ACC112 (cell line): ENCODE results near the gene TBC1D23.
"Not testable (repeated sequence)": the region's sequence is repeated elsewhere in the genome, so short reads cannot be mapped to it uniquely, and the experiment has no call there.

ENCODE experiments used
- H2AFZ ChIP-seq: fragments of 200-600 bp; sonication (generic); one replicate; pipeline ENCODE4 v1.6.0; 2017; ENCODE audit warnings: antibody characterized with exemption, low read length; ENCODE audit not compliant: unreplicated experiment
- H3K27ac ChIP-seq: fragments of 200-600 bp; sonication (generic); 2 replicates; pipeline ENCODE4 v1.5.1; 2014; ENCODE audit warnings: low read depth, mild to moderate bottlenecking, antibody characterized with exemption, low read length, moderate library complexity
- H3K27me3 ChIP-seq: fragments of 200-600 bp; sonication (generic); 2 replicates; pipeline ENCODE4 v1.6.1; 2014; ENCODE audit warnings: mild to moderate bottlenecking, antibody characterized with exemption, low read length, moderate library complexity, mixed read lengths; ENCODE audit not compliant: insufficient read depth
- H3K36me3 ChIP-seq: fragments of 200-600 bp; sonication (generic); 2 replicates; pipeline ENCODE4 v1.6.1; 2016; ENCODE audit warnings: mild to moderate bottlenecking, antibody characterized with exemption, low read length, moderate library complexity, mixed read lengths; ENCODE audit not compliant: insufficient read depth
- H3K4me1 ChIP-seq: fragments of 200-600 bp; sonication (generic); one replicate; pipeline ENCODE4 v1.6.1; 2016; ENCODE audit warnings: low read length, mixed read lengths; ENCODE audit not compliant: insufficient read depth, unreplicated experiment, control insufficient read depth
- H3K4me3 ChIP-seq: fragments of 200-600 bp; sonication (generic); 2 replicates; pipeline ENCODE4 v1.5.1; 2014; ENCODE audit warnings: mild to moderate bottlenecking, low read depth, low read length
- H3K79me2 ChIP-seq: fragments of 200-600 bp; sonication (generic); one replicate; pipeline ENCODE4 v1.6.0; 2016; ENCODE audit warnings: low read length; ENCODE audit not compliant: control insufficient read depth, unreplicated experiment, insufficient read depth

The TBC1D23 gene

DNA sequence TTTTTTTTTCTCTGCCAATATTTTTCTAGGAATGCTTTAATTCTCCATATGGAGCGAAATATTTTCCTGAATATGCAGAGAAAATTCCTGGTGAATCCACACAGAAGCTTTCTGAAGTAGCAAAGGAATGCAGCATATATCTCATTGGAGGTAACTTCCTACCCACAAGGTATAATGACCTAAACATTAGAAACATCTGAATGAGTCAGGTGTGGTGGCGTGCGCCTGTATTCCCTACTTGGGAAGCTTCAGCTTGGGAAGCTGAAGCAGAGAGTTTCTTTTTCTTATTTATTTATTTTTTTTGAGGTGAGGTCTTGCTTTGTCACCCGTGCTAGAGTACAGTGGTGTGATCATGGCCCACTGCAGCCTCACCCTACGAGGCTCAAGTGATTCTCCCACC is 79.0 kb downstream of the TBC1D23 start:
- H3K27me3 ChIP-seq: no peaks in the 10 kb centered on the region
- H3K36me3 ChIP-seq: peaks cover 54% of the 10 kb centered on the region
- no peak overlapping the region for H3K27ac ChIP-seq

DNA sequence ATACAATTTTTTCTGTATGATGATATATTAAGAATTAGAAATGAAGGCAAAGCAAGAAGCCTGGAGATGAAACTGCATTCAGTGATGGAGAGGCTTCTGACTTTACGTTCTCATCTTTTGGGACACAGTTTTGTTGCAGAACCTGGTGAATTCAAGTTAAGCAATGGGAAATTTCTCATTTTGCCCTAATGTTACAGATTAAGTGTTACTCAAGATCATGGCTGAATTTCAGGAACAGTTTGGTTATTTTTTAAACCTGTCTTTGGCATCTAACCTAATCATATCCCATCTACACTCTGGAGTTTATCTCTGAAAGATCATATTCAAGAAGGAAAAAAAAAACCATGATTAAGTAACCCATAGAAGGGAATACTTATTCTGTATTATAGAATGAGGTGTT is 79.7 kb downstream of the TBC1D23 start:
- Histone ChIP-seq H3K27me3 (no peaks in the 10 kb centered on the region), H3K36me3 (peaks cover 56% of the 10 kb centered on the region), H2AFZ (no peak overlapping the region), H3K4me1 (peaks cover 5% of the 10 kb centered on the region), H3K27ac (no peak overlapping the region), H3K4me3 (no peak overlapping the region), H3K79me2 (peaks cover 9% of the 10 kb centered on the region)

More for the DNA sequence above, 79.0 kb downstream of the TBC1D23 start:
- H3K79me2 ChIP-seq: peaks cover 16% of the 10 kb centered on the region
- peaks cover 8% of the 10 kb centered on the region for H3K4me1 ChIP-seq
- no peak overlapping the region for H3K4me3 ChIP-seq
- no peak overlapping the region for H2AFZ ChIP-seq

DNA sequence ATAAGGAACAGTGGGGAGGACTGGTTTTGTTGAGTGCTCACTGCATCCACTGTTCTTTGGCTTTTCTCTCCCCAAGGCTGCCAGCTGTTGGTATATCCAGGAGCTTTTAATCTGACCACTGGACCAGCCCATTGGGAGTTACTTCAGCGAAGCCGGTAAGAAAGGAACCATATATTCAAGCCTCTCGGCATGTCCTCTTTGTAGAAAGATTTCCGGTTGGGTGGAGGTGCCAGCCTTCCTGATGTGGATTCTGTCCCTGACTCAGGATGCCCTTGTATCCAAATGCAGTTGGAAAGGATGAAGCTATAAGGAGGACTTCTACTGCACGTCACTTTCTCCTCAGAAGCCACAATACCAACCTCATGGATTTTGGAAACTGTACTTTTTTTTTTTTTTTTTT is 87.9 kb downstream of the TBC1D23 start:
- Histone ChIP-seq H3K4me3 (no peak overlapping the region), H3K36me3 (peaks cover 65% of the 10 kb centered on the region), H3K27ac (no peak overlapping the region), H3K27me3 (no peaks in the 10 kb centered on the region), H3K4me1 (no peaks in the 10 kb centered on the region), H2AFZ (no peak overlapping the region), H3K79me2 (no peaks in the 10 kb centered on the region)

GRCh38 chr3:100351770-100352169 is 91.0 kb downstream of the TBC1D23 start:
- not testable (repeated sequence) for H3K4me1 ChIP-seq, H3K27me3 ChIP-seq, H3K79me2 ChIP-seq, H3K27ac ChIP-seq, H2AFZ ChIP-seq, H3K4me3 ChIP-seq
- peaks cover 57% of the 10 kb centered on the region for H3K36me3 ChIP-seq

DNA sequence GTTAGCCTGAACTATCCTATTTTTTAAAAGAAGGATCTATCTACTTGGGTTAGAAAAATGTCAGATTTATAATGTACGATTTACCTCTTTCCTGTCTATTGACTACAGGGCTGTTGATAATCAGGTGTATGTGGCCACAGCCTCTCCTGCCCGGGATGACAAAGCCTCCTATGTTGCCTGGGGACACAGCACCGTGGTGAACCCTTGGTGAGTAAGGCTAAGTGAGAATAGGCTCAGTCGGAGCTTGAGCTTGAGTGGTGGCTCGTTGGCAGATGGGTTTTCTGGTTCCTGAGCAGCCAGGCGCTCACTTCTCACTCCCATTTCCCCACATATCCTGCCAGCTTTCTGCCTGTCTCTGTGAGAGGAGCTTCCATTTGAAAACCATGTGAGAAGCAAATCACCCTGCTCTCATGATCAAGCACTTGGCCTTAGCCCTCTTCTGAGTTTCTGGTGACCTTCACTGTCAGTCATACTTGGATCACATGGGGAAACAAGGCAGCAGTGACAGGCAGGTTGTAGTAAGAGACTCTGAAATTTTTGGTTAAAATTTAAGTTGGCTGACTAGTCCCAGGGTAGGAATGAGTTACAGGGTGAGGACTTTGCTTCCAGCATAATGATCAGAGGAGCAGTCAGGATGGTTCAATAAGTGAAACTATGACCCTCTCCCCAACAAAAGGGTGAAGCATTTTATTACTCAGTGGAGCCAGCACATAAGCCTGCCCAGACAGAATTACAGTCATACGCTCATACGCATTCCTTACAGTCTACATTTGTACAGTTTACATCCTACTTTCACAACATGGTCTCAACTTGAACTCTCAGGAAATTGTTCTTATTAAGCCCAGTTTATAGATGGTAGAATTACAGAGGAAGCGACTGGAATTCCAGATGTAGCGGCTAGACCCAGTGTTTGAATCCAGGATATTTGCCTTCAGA is 91.8 kb downstream of the TBC1D23 start:
- H3K27me3 ChIP-seq: no peaks in the 10 kb centered on the region
- H3K27ac ChIP-seq: no peak overlapping the region
- H2AFZ ChIP-seq: no peak overlapping the region
- H3K4me3 ChIP-seq: no peak overlapping the region
- peaks cover 53% of the 10 kb centered on the region for H3K36me3 ChIP-seq
- H3K79me2 ChIP-seq: no peaks in the 10 kb centered on the region
- H3K4me1 ChIP-seq: no peaks in the 10 kb centered on the region

DNA sequence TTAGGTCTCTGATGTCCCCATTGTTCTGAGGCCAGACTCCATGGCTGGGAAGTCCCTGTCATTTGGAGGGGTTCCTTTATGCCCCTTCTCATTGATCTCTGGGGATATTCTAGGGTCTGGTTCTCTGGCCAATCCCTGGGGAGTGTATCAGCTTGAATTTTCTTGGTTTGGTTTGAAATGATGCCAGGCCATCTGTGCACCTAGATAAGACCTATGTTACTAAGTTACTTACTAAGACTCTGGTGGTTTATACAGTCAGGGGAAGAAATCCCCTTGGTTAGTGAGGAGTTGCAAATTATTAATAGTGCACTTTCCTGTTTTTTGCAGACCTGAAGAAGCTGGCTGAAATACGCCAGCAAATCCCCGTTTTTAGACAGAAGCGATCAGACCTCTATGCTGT is 94.1 kb downstream of the TBC1D23 start:
- Histone ChIP-seq H3K79me2 (no peaks in the 10 kb centered on the region), H3K4me1 (no peaks in the 10 kb centered on the region), H3K27ac (no peak overlapping the region), H2AFZ (no peak overlapping the region), H3K36me3 (peaks cover 38% of the 10 kb centered on the region), H3K27me3 (no peaks in the 10 kb centered on the region), H3K4me3 (no peak overlapping the region)

DNA sequence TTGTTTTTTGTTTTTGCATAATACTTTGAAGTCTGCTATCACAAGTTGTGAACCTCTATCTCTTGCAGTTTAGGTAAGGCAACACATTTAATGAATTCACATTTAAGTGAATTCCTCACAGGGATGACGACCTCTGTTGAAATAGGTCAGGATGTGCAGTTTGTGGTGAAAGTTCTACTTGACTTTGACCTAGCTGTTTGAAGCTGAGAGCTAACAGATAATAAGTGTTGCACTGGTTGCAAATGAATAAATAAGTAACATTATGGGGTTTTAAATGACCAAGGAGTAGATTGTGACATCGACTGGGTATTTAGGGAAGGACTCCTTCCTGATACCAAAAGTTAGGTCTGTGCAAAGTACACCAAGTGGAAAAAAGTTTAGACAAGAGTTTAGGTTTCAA is 97.6 kb downstream of the TBC1D23 start:
- H3K4me1 ChIP-seq: no peaks in the 10 kb centered on the region
- peaks cover 43% of the 10 kb centered on the region for H3K36me3 ChIP-seq
- no peaks in the 10 kb centered on the region for H3K79me2 ChIP-seq
- H3K27ac ChIP-seq: no peak overlapping the region
- no peak overlapping the region for H2AFZ ChIP-seq
- H3K4me3 ChIP-seq: no peak overlapping the region
- H3K27me3 ChIP-seq: no peaks in the 10 kb centered on the region

DNA sequence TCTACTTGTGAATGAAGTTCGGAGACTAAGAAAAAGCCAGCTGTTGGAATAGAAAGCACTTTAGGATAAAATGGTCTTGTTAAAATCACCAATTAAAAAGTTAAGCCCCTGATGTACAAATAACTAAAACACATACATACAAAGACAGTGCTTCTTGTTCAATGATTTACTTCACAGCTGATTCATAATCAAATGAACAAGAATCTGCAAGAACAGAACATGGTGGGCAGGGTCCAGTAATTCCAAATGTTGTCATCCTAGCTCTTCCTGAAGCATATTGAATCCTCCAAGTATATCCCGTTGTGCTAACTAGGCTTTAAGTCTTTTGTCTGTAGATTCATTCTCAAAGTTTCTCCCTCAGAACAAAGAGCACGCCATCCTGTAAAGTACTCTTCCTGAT is 98.2 kb downstream of the TBC1D23 start:
- Histone ChIP-seq H2AFZ (no peak overlapping the region), H3K27me3 (no peaks in the 10 kb centered on the region), H3K4me3 (no peak overlapping the region), H3K79me2 (no peaks in the 10 kb centered on the region), H3K36me3 (peaks cover 46% of the 10 kb centered on the region), H3K27ac (no peak overlapping the region), H3K4me1 (no peaks in the 10 kb centered on the region)

GRCh38 chr3:100360757-100361496 is 100.1 kb downstream of the TBC1D23 start:
- no peak overlapping the region for H2AFZ ChIP-seq
- H3K4me3 ChIP-seq: no peak overlapping the region
- no peak overlapping the region for H3K27ac ChIP-seq
- H3K27me3 ChIP-seq: no peaks in the 10 kb centered on the region
- H3K4me1 ChIP-seq: no peaks in the 10 kb centered on the region
- H3K36me3 ChIP-seq: peaks cover 45% of the 10 kb centered on the region
- H3K79me2 ChIP-seq: no peaks in the 10 kb centered on the region

DNA sequence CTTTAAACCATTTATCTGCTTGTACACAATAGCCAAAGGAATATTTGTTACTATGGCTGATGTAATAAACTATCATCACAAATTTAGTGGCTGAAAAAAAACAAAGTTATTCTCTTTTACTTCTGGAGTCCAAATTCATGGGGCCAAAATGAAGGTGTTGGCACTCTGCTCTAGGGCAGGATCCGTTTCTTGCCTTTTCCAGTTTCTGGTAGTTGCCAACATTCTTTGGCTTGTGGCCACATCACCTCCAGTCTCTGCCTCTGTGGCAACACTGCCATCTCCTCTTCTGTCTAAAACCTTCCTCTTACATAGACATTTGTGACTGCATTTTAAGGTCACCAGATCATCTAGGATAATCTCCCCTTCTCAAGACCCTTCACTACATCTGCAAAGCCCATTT is 101.1 kb downstream of the TBC1D23 start:
- Histone ChIP-seq H3K27ac (no peak overlapping the region), H3K4me1 (no peaks in the 10 kb centered on the region), H2AFZ (no peak overlapping the region), H3K27me3 (no peaks in the 10 kb centered on the region), H3K79me2 (no peaks in the 10 kb centered on the region), H3K4me3 (no peak overlapping the region), H3K36me3 (peaks cover 53% of the 10 kb centered on the region)

DNA sequence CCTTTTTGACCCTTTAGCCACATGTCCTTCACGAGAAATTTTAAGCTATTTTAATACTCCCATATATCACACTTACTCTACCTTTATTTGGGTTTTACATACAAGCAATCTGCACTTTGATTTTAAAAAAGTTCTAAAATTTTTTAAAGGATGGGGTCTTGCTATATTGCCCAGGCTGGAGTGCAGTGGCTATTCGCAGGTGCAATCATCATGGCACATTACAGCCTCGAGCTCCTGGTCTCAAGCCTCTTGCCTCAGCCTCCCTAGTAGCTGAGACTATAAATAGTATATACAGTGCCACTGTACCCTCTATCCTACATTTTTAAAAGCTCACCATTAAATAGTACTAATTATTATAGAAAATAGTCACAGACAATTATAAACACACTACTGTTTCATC is 103.6 kb downstream of the TBC1D23 start:
- peaks cover 7% of the 10 kb centered on the region for H3K4me1 ChIP-seq
- H2AFZ ChIP-seq: no peak overlapping the region
- H3K27ac ChIP-seq: no peak overlapping the region
- no peak overlapping the region for H3K4me3 ChIP-seq
- H3K36me3 ChIP-seq: peaks cover 49% of the 10 kb centered on the region
- H3K79me2 ChIP-seq: no peaks in the 10 kb centered on the region
- no peaks in the 10 kb centered on the region for H3K27me3 ChIP-seq
